Activated T-cell treated with anti-CD3 and anti-CD28 coated beads for 48 hours (primary cell): ENCODE results near the gene MBNL2.

Experiments used
- DNase-seq: peaks from one replicate; pipeline ENCODE4 v3.0.0-alpha.2; 2020; ENCODE audit warnings: low read depth

Gene MBNL2

DNA sequence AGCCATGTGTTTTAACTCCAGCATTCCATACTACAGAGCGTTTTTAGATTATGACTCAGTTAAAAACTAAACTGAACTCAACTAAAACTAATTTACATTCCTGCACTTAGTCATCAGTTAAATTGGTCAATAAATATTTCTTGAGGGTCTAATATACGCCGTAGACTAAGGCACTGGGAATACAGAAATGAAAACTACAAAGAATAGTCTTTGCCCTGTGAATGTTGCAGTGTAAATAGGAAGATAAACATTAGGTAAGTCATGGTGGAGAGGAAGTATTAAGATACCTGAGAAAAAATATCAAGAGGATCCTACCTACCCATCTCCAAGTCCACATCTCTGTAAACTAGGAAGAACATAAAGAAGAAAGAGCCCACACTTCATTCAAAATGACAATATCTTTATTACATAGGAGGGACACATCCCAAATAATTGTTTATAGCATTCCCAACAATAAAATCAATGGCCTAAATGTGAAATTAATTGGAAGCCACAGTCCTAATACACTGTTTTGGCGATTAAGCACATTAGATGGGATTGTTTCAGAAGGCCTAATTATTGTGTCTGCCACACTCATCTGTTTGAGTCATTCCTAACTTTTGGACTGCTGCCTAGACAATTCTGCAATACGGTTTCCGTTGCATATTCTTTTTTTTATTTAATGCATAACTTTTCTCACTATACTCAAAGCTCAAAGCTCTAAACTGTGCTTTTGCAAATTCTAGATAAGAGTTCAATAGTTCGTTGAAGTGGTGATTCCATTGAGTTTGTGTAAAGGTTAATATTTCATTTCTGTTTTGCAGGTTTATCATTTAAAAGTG lies 52.9 kb downstream of the MBNL2 start:
- DNase-seq, result no peak

DNA sequence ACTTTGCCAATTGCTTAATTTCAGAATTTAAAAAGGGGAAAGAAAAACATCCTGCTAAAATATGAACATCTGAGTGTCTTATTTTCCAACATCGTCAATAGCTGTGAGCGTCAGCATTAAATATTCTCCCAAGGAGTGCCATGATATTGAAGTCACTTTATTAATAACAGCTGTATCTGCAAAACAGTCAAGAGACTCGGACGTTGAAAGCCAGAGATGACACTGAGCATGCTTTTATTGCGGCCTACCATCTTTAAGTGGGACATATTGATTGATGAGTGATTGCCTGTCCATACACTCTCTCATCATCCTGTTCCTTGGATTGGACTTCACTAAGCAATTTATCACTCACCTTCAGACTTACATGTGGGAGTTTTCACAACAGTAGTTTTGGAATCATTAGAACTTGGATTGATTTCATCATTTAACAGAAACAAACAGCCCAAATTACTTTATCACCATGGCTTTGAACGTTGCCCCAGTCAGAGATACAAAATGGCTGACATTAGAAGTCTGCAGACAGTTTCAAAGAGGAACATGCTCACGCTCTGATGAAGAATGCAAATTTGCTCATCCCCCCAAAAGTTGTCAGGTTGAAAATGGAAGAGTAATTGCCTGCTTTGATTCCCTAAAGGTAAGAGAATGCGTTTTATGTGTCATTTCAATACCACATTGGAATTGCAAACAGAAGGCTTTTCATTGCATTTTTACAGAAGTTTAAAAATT lies 53.8 kb downstream of the MBNL2 start:
- DNase-seq, result no peak

- DNase-seq, result no peak
Observed at GRCh38 chr13:97276862-97277269, 54.7 kb downstream of the MBNL2 start.

- DNase-seq, result no peak
Observed at GRCh38 chr13:97278435-97279411, 56.6 kb downstream of the MBNL2 start.

DNA sequence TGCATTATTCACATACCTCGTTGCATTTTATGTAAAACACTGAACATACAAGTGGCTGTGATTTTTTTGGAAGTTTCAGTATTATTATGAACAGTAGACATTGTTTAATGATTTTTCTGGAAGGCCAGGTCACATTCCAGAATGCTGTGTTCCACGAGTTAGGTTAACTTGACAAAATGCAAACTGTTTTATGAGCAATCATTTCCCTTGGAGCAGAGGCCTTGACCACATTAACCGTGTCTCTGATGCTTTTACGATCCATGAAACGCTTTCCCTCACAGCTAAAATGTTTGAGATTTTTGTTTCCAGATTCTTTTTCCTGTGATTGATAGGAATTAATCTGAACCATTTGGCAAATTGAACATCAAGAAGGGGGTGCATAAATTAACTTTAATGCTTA lies 57.8 kb downstream of the MBNL2 start:
- no peak for DNase-seq

- no peak for DNase-seq
Observed at GRCh38 chr13:97280478-97280877, 58.3 kb downstream of the MBNL2 start.

DNA sequence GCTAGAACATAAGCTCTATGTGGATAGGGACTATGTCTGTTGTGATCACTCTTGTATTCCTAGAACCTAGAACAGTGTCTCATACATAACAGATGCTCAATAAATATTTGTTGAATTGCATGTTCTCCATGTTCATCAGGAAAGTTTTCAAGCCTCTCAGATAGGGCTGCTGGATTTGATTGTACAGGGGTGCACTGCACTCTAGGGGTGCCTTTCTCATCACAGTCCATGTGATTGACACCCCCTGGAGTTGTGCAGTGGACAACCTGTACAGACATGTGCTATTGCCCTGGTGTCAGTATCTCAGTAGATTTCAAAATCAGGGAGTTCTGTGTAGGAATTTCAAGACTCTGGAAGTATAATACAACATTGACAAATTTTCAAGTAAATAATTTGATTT lies 58.9 kb downstream of the MBNL2 start:
- no peak for DNase-seq

DNA sequence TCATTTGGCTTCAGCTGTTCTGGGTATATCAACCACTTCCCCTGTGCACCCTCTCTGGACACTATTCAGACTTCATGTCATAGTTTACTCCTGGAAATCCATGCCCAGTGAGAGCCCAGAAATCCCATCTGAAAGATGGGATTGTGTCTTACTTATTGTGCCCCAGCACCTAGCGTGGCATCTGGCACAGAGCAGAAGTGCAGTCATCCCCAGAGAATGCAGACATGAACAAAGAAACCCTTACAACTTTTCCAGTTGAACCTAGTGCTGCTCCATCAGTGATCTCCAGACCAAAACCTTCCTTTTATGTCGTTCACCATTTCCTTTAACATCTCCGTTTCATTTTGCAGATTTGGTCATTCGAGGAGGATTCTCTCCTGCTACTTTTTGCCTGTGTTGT lies 60.6 kb downstream of the MBNL2 start:
- no peak for DNase-seq

- DNase-seq, result no peak
Observed at GRCh38 chr13:97283888-97284287, 61.8 kb downstream of the MBNL2 start.

GRCh38 chr13:97284558-97284957 lies 62.4 kb downstream of the MBNL2 start:
- DNase-seq, result no peak

GRCh38 chr13:97285221-97285955 lies 63.3 kb downstream of the MBNL2 start:
- DNase-seq, result no peak

DNA sequence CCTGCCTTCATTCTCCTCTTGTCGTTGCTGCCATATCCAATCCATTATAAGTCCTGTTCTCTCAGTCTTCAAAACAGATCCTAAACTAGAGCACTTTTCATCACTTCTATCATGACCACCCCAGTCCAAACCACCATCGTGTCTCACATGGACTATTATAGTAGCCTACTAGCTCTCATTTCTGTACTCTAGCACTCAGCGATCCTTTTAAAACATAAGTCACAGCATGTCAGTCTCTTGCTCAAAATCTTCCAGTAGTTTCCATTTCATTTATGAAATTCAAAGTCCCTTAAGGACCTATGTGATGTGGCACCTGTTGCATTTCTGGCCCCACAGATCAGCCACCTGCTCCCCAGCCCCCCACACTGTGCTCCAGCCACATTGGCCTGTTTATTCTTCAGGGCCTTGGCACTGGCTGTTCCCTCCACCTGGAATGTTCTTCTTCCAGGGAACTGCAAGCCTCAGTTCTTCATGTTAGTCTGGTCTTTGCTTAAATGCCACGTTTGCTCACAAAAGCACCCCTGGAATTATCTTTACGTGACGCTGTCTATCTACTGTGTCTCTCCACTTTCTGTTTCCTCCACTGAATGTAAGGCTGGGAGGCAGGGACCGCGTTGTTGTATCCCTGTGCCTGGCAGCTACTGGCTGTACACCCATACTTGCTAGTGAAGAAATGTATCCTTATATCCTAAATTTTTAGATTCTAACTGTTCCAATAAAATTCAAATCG lies 64.3 kb downstream of the MBNL2 start:
- DNase-seq, result no peak

DNA sequence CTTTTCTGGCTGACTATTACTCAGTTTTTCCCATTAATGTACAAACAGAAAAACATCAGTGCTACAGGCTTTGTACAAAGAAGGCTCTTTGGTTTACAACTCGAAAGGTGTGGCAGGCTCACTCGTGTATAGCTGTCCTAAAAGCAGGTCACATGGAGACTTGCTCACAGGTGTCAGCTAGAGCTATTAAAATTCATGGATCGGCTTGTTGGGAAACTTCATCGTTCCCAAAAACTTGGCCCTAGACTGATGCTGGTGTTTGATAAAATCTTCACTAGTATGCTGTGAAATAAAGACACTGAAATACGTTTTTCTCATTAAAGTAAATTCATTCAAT lies 64.9 kb downstream of the MBNL2 start:
- no peak for DNase-seq

GRCh38 chr13:97288486-97288900 lies 66.4 kb downstream of the MBNL2 start:
- DNase-seq, result no peak

GRCh38 chr13:97289514-97290298 lies 67.6 kb downstream of the MBNL2 start:
- no peak for DNase-seq

DNA sequence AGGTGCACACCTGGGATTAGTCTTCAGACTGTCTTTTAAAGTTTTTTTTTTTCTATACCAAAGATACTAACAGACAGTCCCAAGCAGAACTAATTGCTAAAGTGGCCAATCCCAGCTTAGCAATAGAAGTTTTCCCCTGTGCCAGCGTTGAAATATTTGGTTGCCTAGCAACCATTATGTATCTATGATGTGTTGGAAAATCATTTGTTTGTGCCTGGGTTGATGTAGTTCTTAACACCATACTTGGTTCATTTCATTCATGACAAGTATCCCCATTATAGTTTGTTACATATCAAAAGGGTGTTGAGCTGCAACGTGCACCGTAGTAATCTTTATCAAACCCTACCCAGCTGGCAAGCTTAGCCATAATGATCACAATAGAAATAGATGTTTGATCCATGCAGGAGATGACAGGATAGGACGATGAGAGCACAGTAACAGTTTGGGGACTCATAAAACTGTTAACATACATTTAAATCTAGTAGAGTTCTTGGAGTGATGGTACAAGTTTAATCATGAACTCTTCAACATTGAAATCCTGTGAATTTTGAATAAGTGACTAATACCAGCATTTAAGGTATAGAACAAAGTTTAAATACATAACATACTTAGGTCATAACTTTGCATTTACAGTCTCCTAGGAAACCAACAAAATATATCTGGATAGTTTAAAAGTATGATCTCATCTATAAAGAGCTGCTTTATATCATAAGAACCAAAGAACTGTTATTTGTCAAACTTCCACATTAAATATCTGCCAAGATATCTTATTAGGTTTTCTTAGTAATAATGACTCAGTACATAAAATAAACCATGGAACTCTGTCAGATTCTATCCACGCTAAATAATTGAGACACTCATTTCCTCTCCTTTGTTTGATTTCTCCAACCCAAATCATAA lies 73.4 kb downstream of the MBNL2 start:
- DNase-seq, result no peak

DNA sequence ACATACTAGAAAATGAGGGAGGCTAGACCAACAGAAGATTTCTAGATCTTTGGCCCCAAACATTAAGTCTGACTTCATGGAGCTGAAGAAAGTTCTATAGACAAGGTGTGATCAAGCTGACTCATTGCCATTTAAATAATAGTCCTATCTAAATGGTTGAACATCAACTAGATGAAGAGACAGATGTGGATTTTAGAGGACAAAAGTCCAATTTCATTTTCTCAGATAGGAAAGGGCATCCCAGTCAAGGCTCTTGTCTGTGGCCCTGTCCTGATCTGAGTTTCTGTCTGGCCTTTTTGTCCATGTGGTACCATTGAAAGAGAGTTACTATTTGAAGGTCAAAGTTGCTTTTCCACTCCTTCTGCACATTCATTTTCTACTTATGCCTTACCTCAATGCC lies 74.6 kb downstream of the MBNL2 start:
- no peak for DNase-seq

DNA sequence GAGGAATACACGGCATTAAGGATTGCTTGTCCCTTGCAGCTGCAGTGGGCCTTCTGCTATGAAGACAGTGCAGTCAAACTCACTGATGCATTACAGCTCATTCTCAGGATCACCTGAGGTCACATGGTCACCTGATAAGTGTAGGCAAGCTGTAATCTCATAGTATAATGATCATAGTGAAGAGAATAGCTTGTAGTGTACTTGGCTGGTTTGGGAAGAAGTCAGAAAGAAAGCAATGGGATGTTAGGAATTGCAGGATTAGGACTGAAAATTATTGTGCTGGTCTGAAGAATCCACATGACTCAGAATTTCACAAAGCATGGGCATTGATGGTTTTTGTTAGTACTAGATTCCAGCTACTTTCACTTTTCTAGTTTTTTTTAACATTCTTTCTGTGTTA lies 76.7 kb downstream of the MBNL2 start:
- no peak for DNase-seq

GRCh38 chr13:97300871-97301270 lies 78.7 kb downstream of the MBNL2 start:
- DNase-seq, result no peak
